AG04450 (cell line): Measurements from ENCODE around the gene DGKE. TPM values are rescaled to one million over a fixed set of nuclear protein-coding genes. Genes with fewer than 3 reads are reported as not detected.

ENCODE experiments used
- CTCF ChIA-PET: fragments of 300-600, 350-600 bp; formaldehyde crosslinking; extraction: SDS; loops from one replicate; lab custom pipeline; 2022; ENCODE audit warnings: antibody characterized with exemption, inconsistent platforms; lab: Charles Lee
- POLR2A ChIA-PET: fragments of 350-600 bp; formaldehyde crosslinking; extraction: SDS; loops from one replicate; lab custom pipeline; 2021; ENCODE audit warnings: antibody characterized with exemption, inconsistent platforms; lab: Yijun Ruan, JAX
- DNase-seq: peaks from one replicate; pipeline ENCODE4 v3.0.0-alpha.2; 2011; ENCODE audit warnings: low read depth, low spot score
- H3K27ac ChIP-seq: one replicate; pipeline ENCODE4 v1.5.1; 2012; ENCODE audit warnings: low read depth, low read length, control low read depth
- H3K27me3 ChIP-seq: one replicate; pipeline ENCODE4 v1.6.0; 2012; ENCODE audit warnings: low read length; ENCODE audit not compliant: control insufficient read depth, insufficient read depth
- H3K4me3 ChIP-seq: 2 replicates; pipeline ENCODE4 v1.5.1; 2011; ENCODE audit warnings: mild to moderate bottlenecking, low read depth, low read length, control low read depth
- H3K9me3 ChIP-seq: 2 replicates; pipeline ENCODE4 v1.5.1; 2012; ENCODE audit warnings: low read length; ENCODE audit not compliant: control insufficient read depth, insufficient read depth
- polyA minus RNA-seq: library from RNA; depleted of rRNA, polyadenylated mRNA; stranded (reverse); fragments of >200 nt; gene quantifications from 2 replicates; pipeline ENCODE4 v1.2.3, GENCODE V29; 2011; rRNA and poly(A)+ RNA removed
- polyA plus RNA-seq: library from polyadenylated mRNA; depleted of rRNA; stranded (reverse); fragments of >200 nt; gene quantifications from 2 replicates; pipeline ENCODE4 v1.2.3, GENCODE V29; 2011; rRNA removed
- TF ChIP-seq, protein P1 (sequence below): IDR thresholded peaks from 2 replicates; pipeline ENCODE4 v1.5.1; 2011; ENCODE audit warnings: low read depth, low read length, control low read depth, inconsistent platforms

The DGKE gene
- polyA plus RNA-seq (2.3 and 3.2 TPM in 2 replicates), polyA minus RNA-seq (1.4 and 3.6 TPM in 2 replicates)

DNA sequence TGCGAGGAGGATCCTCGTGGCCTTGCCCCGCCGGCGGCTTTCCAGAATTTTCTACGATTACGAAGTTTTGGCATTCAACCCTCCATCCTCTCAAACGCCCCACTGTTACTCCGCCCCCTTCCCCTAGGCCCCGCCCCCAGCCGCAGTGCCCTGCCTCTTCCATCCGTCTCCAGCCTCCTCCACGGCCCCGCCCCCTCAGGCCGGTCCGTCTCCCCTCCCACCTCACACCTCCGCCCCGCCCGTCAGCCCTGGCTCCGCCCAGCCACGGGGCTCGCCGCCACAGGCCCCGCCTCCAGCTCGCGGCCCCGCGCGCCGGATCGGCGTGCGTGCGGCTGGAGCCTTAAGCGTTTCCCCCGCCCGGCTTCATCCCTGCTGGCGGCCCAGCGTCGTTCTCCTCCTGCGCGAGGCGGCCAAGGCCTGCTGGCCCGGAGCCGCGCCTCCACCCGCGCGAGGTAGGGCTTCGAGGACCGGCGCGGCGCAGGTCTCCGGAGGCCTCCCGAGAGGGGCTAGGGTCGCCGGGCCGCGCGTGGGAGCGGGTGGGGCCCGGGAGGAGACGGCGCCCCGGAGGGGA lies at the start of gene DGKE, which contains the start of gene C17orf67:
Gene DGKE (plus strand): TSS at position 343 of the 571 bp plus-strand sequence. CDS start 645 bp downstream, outside the sequence.
Gene C17orf67 (minus strand): TSS at position 112 of the 571 bp plus-strand sequence. CDS start 18,110 bp downstream, outside the sequence.
- Histone ChIP-seq H3K27me3 (no peaks in the 10 kb centered on the region), H3K9me3 (no peaks in the 10 kb centered on the region; the same call in 1 of the 2 replicates), H3K4me3 (peak within 1 kb of the TSS; percentile 89), H3K27ac (peak within 1 kb of the TSS; percentile 41)
- ChIA-PET POLR2A (interaction anchor here (0.6 to 1.3 kb wide), 3 partner anchors 46 to 128 kb away, joined by 3 to 5 read pairs (median 4); partner anchors contain the start of gene TRIM25), CTCF (interaction anchor here (3.1 kb wide), 1 partner anchor 15 kb away, joined by 18 read pairs; no protein-coding TSS in a partner anchor)
- DNase-seq = peak; percentile 88
- TF ChIP-seq, protein P1, sequence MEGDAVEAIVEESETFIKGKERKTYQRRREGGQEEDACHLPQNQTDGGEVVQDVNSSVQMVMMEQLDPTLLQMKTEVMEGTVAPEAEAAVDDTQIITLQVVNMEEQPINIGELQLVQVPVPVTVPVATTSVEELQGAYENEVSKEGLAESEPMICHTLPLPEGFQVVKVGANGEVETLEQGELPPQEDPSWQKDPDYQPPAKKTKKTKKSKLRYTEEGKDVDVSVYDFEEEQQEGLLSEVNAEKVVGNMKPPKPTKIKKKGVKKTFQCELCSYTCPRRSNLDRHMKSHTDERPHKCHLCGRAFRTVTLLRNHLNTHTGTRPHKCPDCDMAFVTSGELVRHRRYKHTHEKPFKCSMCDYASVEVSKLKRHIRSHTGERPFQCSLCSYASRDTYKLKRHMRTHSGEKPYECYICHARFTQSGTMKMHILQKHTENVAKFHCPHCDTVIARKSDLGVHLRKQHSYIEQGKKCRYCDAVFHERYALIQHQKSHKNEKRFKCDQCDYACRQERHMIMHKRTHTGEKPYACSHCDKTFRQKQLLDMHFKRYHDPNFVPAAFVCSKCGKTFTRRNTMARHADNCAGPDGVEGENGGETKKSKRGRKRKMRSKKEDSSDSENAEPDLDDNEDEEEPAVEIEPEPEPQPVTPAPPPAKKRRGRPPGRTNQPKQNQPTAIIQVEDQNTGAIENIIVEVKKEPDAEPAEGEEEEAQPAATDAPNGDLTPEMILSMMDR = no peak

DNA sequence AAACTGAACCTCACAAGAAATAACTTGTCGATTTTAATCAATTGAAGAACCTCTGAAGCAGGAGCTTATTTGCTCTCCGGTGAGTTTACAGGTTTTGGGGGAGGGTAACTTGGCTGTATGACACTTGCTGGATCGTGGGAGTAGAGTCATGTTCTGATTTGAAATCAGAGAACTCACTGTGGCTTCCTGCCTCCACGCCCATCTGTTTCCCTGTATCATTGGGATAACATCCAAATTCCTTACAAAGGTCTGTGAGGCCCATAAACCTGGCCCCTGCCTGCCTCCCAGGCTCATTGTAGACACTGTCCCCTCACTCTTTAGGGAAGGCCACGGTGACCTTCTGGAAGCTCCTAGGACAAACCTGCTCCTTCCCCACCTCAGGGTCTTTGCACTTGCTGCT lies 48.5 kb upstream of the DGKE start:
- ChIA-PET CTCF (interaction anchor here (0.6 to 1.5 kb wide), 5 partner anchors 33 to 194 kb away, joined by 3 to 10 read pairs (median 4); partner anchors contain the start of gene TRIM25), POLR2A (interaction anchor here (0.6 kb wide), 1 partner anchor 134 kb away, joined by 4 read pairs; no protein-coding TSS in a partner anchor)
- Histone ChIP-seq H3K27me3 (no peaks in the 10 kb centered on the region), H3K9me3 (no peaks in the 10 kb centered on the region), H3K4me3 (no peak overlapping the region), H3K27ac (no peak overlapping the region)
- TF ChIP-seq, protein P1 = no peak
- no peak for DNase-seq

DNA sequence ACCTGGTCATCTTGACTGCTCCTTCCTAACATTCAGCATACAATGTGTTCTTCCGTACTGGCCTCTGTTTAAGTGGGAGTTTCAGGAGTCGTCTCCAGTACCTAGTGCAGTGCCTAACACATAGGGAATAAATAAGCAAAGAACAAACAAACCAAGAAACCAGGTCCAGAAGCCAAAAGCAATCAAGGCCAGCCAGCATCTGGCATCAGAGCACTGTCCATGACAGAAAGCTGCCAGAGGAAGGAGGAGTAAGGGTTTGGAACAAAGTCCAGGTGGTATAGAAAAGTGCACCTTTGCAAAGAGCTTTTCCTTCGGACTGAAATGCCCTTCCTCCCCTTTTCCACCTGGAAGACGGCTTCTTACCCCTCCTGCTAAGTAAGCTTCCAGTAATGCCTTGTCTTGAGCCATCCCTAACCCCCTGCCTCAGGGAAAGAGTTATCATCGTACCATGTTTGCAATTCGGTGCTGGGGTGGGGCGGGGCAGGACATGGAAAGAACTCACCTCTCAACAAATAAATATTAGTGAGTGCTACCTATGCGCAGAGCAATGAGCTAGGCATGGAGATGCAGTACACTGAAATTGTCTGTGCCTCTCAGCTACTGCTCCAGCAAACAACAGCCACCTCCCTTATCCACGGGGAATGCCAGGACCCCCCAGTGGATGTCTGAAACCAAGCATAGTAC lies 47.8 kb upstream of the DGKE start:
- H3K4me3 ChIP-seq = no peak overlapping the region
- no peak for DNase-seq
- TF ChIP-seq, protein P1 = no peak
- ChIA-PET CTCF (interaction anchor here (1.2 to 1.3 kb wide), 2 partner anchors 33 to 34 kb away, joined by 3 to 11 read pairs; no protein-coding TSS in a partner anchor), POLR2A (interaction anchor here (1.5 kb wide), 1 partner anchor 29 kb away, joined by 5 read pairs; no protein-coding TSS in a partner anchor)
- H3K27me3 ChIP-seq = no peaks in the 10 kb centered on the region
- H3K27ac ChIP-seq = no peak overlapping the region
- H3K9me3 ChIP-seq = no peaks in the 10 kb centered on the region

DNA sequence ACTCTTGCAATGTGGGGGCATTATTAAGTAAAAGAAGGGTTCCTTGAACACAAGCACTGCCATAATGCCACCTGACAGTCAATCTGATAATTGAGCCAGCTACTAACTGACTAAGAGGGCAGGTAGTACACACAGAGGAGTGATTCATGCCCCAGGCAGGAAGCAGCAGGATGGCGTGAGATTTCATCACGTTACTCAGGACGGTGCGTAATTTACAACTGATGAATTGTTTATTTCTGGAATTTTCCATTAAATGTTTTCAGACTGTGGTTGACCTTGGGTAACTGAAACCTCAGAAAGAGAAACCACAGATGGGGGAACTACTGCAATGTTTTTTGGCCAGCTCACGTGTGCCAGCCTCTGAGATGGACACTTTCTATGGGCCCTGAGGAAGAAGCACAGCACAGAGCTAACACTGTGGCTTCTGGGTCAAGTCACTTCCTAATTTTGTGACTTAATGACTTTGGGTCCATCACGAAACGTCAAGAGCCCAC lies 46.9 kb upstream of the DGKE start:
- ChIA-PET CTCF (interaction anchor here (0.9 to 2.9 kb wide), 4 partner anchors 7 to 33 kb away, joined by 3 to 11 read pairs (median 8); no protein-coding TSS in a partner anchor), POLR2A (interaction anchor here (1.0 to 1.5 kb wide), 2 partner anchors 29 to 105 kb away, joined by 4 to 5 read pairs; no protein-coding TSS in a partner anchor)
- DNase-seq = peak; percentile 91
- H3K27ac ChIP-seq = peak overlapping the region; percentile 79
- no peaks in the 10 kb centered on the region for H3K27me3 ChIP-seq
- H3K4me3 ChIP-seq = no peak overlapping the region
- TF ChIP-seq, protein P1 = no peak
- H3K9me3 ChIP-seq = no peaks in the 10 kb centered on the region
